ENCODE data around the gene TEX264.
"Not testable (repeated sequence)": the region's sequence is repeated elsewhere in the genome, so short reads cannot be mapped to it uniquely, and the experiment has no call there.

The TEX264 gene

GRCh38 chr3:51717947-51718346 is 46.9 kb downstream of the TEX264 start:
- no peak for ATAC-seq

GRCh38 chr3:51718547-51719409 is 47.7 kb downstream of the TEX264 start:
- peak; percentile 61 to 68 for ATAC-seq

- no peak for ATAC-seq
Observed at GRCh38 chr3:51719410-51720025, 48.5 kb downstream of the TEX264 start.

GRCh38 chr3:51720292-51721061 is 49.4 kb downstream of the TEX264 start:
- no peak for ATAC-seq

GRCh38 chr3:51721062-51721745 is 50.2 kb downstream of the TEX264 start:
- no peak for ATAC-seq

GRCh38 chr3:51722362-51722761 is 51.3 kb downstream of the TEX264 start:
- ATAC-seq: no peak

GRCh38 chr3:51727500-51727899 is 56.4 kb downstream of the TEX264 start:
- ATAC-seq: peak; percentile 66 to 74

GRCh38 chr3:51729042-51729633 is 58.1 kb downstream of the TEX264 start:
- ATAC-seq: peak; percentile 54 to 65

- no peak for ATAC-seq
Observed at GRCh38 chr3:51733859-51734571, 63.0 kb downstream of the TEX264 start.

- ATAC-seq: peak in 1 of 2 donors; percentile 53
Observed at GRCh38 chr3:51734572-51734907, 63.5 kb downstream of the TEX264 start.

- ATAC-seq: no peak
Observed at GRCh38 chr3:51735039-51735438, 64.0 kb downstream of the TEX264 start.

- ATAC-seq: peak in 1 of 2 donors; percentile 49
Observed at GRCh38 chr3:51735950-51736349, 64.9 kb downstream of the TEX264 start.

GRCh38 chr3:51739110-51739509 is 68.1 kb downstream of the TEX264 start:
- ATAC-seq: no peak

GRCh38 chr3:51742320-51742719 is 71.3 kb downstream of the TEX264 start:
- not testable (repeated sequence) for ATAC-seq

- ATAC-seq: not testable (repeated sequence)
Observed at GRCh38 chr3:51742978-51743377, 71.9 kb downstream of the TEX264 start.

GRCh38 chr3:51747840-51748239 is 76.8 kb downstream of the TEX264 start:
- peak in 1 of 2 donors; percentile 36 for ATAC-seq

GRCh38 chr3:51748327-51748726 is 77.3 kb downstream of the TEX264 start:
- no peak for ATAC-seq

GRCh38 chr3:51750878-51751277 is 79.8 kb downstream of the TEX264 start:
- ATAC-seq: no peak

GRCh38 chr3:51751287-51751686 is 80.2 kb downstream of the TEX264 start:
- no peak for ATAC-seq
